ENCODE measurements around the gene APBA1. TPM values are rescaled to one million over a fixed set of nuclear protein-coding genes. Genes with fewer than 3 reads are reported as not detected.

Gene APBA1
- total RNA-seq, 3 donors from 2014 or later = 10.1 to 14.4 (median 12.7) TPM

GRCh38 chr9:69466151-69466550 lies 206.0 kb downstream of the APBA1 start:
- no peak overlapping the region for H3K4me3 ChIP-seq
- no peak for DNase-seq
- intact Hi-C loops (cut with DNase I, micrococcal nuclease) = no loop called here
- no peak for ATAC-seq
- H3K36me3 ChIP-seq (ENCODE audit: low read depth) = no peaks in the 10 kb centered on the region
- peaks cover 16% of the 10 kb centered on the region for H3K4me1 ChIP-seq (ENCODE audit: low read depth)
- TF ChIP-seq CTCF (IDR thresholded peaks at IDR 0.05) = no peak
- no peaks in the 10 kb centered on the region for H3K9me3 ChIP-seq

- Histone ChIP-seq H3K4me1 (ENCODE audit: low read depth) (peaks cover 11% of the 10 kb centered on the region), H3K9me3 (no peaks in the 10 kb centered on the region), H3K36me3 (ENCODE audit: low read depth) (no peaks in the 10 kb centered on the region), H3K4me3 (no peak overlapping the region)
- TF ChIP-seq CTCF (IDR thresholded peaks at IDR 0.05) = no peak
- ATAC-seq (no peak), DNase-seq (no peak)
- intact Hi-C loops (cut with DNase I, micrococcal nuclease) = no loop called here
Observed at GRCh38 chr9:69465473-69465872, 206.7 kb downstream of the APBA1 start.

GRCh38 chr9:69463497-69464068 lies 208.6 kb downstream of the APBA1 start:
- intact Hi-C loops (cut with DNase I, micrococcal nuclease) = no loop called here
- no peak for TF ChIP-seq CTCF (IDR thresholded peaks at IDR 0.05)
- Histone ChIP-seq H3K4me3 (no peak overlapping the region), H3K4me1 (ENCODE audit: low read depth) (no peaks in the 10 kb centered on the region), H3K36me3 (ENCODE audit: low read depth) (no peaks in the 10 kb centered on the region), H3K9me3 (no peaks in the 10 kb centered on the region)
- ATAC-seq = no peak
- no peak for DNase-seq

- Histone ChIP-seq H3K9me3 (no peaks in the 10 kb centered on the region), H3K4me1 (ENCODE audit: low read depth) (no peaks in the 10 kb centered on the region), H3K36me3 (ENCODE audit: low read depth) (no peaks in the 10 kb centered on the region), H3K4me3 (no peak overlapping the region)
- no peak for DNase-seq
- intact Hi-C loops (cut with DNase I, micrococcal nuclease) = no loop called here
- ATAC-seq = no peak
- TF ChIP-seq CTCF (IDR thresholded peaks at IDR 0.05) = no peak
Observed at GRCh38 chr9:69462394-69462793, 209.8 kb downstream of the APBA1 start.

- no peak for TF ChIP-seq CTCF (IDR thresholded peaks at IDR 0.05)
- no peaks in the 10 kb centered on the region for H3K36me3 ChIP-seq (ENCODE audit: low read depth)
- no peaks in the 10 kb centered on the region for H3K4me1 ChIP-seq (ENCODE audit: low read depth)
- intact Hi-C loops (cut with DNase I, micrococcal nuclease) = no loop called here
- no peak for DNase-seq
- ATAC-seq = no peak
- H3K4me3 ChIP-seq = no peak overlapping the region
- no peaks in the 10 kb centered on the region for H3K9me3 ChIP-seq
Observed at GRCh38 chr9:69461103-69461887, 210.9 kb downstream of the APBA1 start.

Data from mucosa of descending colon (tissue), 3 donors.